GM12878 (cell line): Measurements from ENCODE around the gene GABBR2.

Source experiments
- CHD2 ChIP-seq: IDR thresholded peaks from 2 replicates; pipeline ENCODE4 v1.6.1; 2011; ENCODE audit warnings: low read depth, low read length, improper control_type of control experiment, borderline replicate concordance
- EZH2 ChIP-seq: IDR thresholded peaks from 2 replicates; pipeline ENCODE4 v1.6.1; 2012; ENCODE audit warnings: low read depth, mild to moderate bottlenecking, control low read depth, inconsistent platforms, low read length, borderline replicate concordance; ENCODE audit not compliant: control insufficient read depth
- JUND ChIP-seq: IDR thresholded peaks from 2 replicates; pipeline ENCODE4 v1.6.1; 2012; ENCODE audit warnings: low read depth, mild to moderate bottlenecking, low read length, improper control_type of control experiment, moderate library complexity
- ZSCAN29 ChIP-seq: fragments of 450-650 bp; IDR thresholded peaks from 2 replicates; pipeline ENCODE4 v1.6.1; 2017; ENCODE audit warnings: mild to moderate bottlenecking, moderate library complexity
- TF ChIP-seq, protein P1 (sequence below), 3 experiments: IDR thresholded peaks in 2 of 3; conservative IDR thresholded peaks in 1 of 3; 2 replicates each; pipeline ENCODE4 v1.5.1; 2011; ENCODE audit warnings: low read depth in 3 of 3, low read length in 3 of 3, mild to moderate bottlenecking in 3 of 3, control low read depth in 2 of 3, moderate library complexity in 2 of 3, inconsistent platforms in 1 of 3, mixed read lengths in 1 of 3; ENCODE audit not compliant: control insufficient read depth in 2 of 3, insufficient read depth in 1 of 3; ENCODE audit errors: extremely low read depth in 1 of 3
- TF ChIP-seq, protein P2 (sequence below): IDR thresholded peaks from 2 replicates; pipeline ENCODE4 v1.6.1; 2012; ENCODE audit warnings: low read depth, low read length, improper control_type of control experiment
- TF ChIP-seq, protein P3 (sequence below): IDR thresholded peaks from 2 replicates; pipeline ENCODE4 v1.6.1; 2011; ENCODE audit warnings: borderline replicate concordance, low read depth, mild to moderate bottlenecking, moderate library complexity, mixed read lengths, low read length; ENCODE audit not compliant: insufficient read depth; ENCODE audit errors: extremely low read length

DNA sequence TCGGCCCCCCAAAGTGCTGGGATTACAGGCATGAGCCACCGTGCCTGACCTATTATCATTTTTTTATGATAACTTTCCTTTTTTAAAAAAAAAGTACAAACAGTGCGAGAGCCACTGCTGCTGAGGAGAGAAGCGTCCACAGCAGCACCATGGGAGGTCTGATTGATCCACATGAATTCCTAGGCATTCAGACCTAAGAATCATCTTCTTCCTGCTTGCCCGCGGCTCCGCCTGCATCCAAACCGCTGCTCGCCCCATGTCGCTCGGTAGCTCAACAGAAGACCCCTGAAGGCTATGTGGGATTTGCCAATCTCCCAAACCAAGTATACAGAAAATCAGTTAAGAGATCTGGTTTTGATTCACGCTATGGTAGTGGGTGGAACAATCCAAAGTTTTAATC lies 102.0 kb downstream of the GABBR2 start:
- TF ChIP-seq JUND: no peak
- TF ChIP-seq, protein P1, sequence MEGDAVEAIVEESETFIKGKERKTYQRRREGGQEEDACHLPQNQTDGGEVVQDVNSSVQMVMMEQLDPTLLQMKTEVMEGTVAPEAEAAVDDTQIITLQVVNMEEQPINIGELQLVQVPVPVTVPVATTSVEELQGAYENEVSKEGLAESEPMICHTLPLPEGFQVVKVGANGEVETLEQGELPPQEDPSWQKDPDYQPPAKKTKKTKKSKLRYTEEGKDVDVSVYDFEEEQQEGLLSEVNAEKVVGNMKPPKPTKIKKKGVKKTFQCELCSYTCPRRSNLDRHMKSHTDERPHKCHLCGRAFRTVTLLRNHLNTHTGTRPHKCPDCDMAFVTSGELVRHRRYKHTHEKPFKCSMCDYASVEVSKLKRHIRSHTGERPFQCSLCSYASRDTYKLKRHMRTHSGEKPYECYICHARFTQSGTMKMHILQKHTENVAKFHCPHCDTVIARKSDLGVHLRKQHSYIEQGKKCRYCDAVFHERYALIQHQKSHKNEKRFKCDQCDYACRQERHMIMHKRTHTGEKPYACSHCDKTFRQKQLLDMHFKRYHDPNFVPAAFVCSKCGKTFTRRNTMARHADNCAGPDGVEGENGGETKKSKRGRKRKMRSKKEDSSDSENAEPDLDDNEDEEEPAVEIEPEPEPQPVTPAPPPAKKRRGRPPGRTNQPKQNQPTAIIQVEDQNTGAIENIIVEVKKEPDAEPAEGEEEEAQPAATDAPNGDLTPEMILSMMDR (IDR thresholded peaks at IDR 0.05 in 2 of 3, conservative IDR thresholded peaks at IDR 0.05 in 1 of 3; ENCODE audit: control insufficient read depth in 2 of 3, extremely low read depth in 1 of 3, insufficient read depth in 1 of 3, low read depth in 3 of 3, low read length in 3 of 3): no peak
- no peak for TF ChIP-seq CHD2
- TF ChIP-seq ZSCAN29: no peak
- TF ChIP-seq, protein P2, sequence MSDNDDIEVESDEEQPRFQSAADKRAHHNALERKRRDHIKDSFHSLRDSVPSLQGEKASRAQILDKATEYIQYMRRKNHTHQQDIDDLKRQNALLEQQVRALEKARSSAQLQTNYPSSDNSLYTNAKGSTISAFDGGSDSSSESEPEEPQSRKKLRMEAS: no peak
- TF ChIP-seq EZH2: no peak
- TF ChIP-seq, protein P3, sequence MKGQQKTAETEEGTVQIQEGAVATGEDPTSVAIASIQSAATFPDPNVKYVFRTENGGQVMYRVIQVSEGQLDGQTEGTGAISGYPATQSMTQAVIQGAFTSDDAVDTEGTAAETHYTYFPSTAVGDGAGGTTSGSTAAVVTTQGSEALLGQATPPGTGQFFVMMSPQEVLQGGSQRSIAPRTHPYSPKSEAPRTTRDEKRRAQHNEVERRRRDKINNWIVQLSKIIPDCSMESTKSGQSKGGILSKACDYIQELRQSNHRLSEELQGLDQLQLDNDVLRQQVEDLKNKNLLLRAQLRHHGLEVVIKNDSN: no peak
